Neural progenitor cell (in vitro differentiated cells): ENCODE results near the gene PLEKHG2.

ENCODE experiments used
- EZH2 ChIP-seq: fragments of 200-600 bp; sonication (generic); IDR thresholded peaks from 2 replicates; pipeline ENCODE4 v1.6.1; 2017; ENCODE audit warnings: antibody characterized with exemption, mild to moderate bottlenecking, moderate library complexity
- TF ChIP-seq, protein P1 (sequence below): fragments of 200-600 bp; sonication (generic); IDR thresholded peaks from 2 replicates; pipeline ENCODE4 v1.5.1; 2017; ENCODE audit warnings: antibody characterized with exemption, mild to moderate bottlenecking

GRCh38 chr19:39413911-39414608, 1.6 kb downstream of the PLEKHG2 start:
- TF ChIP-seq, protein P1, sequence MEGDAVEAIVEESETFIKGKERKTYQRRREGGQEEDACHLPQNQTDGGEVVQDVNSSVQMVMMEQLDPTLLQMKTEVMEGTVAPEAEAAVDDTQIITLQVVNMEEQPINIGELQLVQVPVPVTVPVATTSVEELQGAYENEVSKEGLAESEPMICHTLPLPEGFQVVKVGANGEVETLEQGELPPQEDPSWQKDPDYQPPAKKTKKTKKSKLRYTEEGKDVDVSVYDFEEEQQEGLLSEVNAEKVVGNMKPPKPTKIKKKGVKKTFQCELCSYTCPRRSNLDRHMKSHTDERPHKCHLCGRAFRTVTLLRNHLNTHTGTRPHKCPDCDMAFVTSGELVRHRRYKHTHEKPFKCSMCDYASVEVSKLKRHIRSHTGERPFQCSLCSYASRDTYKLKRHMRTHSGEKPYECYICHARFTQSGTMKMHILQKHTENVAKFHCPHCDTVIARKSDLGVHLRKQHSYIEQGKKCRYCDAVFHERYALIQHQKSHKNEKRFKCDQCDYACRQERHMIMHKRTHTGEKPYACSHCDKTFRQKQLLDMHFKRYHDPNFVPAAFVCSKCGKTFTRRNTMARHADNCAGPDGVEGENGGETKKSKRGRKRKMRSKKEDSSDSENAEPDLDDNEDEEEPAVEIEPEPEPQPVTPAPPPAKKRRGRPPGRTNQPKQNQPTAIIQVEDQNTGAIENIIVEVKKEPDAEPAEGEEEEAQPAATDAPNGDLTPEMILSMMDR, result peak; percentile 19
- no peak for TF ChIP-seq EZH2
